GM18517 (cell line): ENCODE measurements around the gene NQO2.
"Not testable (repeated sequence)": the region's sequence is repeated elsewhere in the genome, so short reads cannot be mapped to it uniquely, and the experiment has no call there.

Source experiments
- ATAC-seq: cut with Tn5 transposase; IDR thresholded peaks from one replicate; pipeline ENCODE4 v1.9.1; 2021; ENCODE audit warnings: mild to moderate bottlenecking, moderate library complexity; ENCODE audit not compliant: unreplicated experiment

Gene NQO2

GRCh38 chr6:2970034-2970685 lies 29.5 kb upstream of the NQO2 start:
- ATAC-seq: no peak

- no peak for ATAC-seq
Observed at GRCh38 chr6:2970753-2971419, 28.8 kb upstream of the NQO2 start.

GRCh38 chr6:2971420-2972218 lies 28.1 kb upstream of the NQO2 start, which contains the start of gene SERPINB6:
Gene SERPINB6 (minus strand): TSS chr6:2971567. CDS start chr6:2959332, 12,235 bp downstream.
- no peak for ATAC-seq

- ATAC-seq: not testable (repeated sequence)
Observed at GRCh38 chr6:2972219-2972487, 27.5 kb upstream of the NQO2 start.

GRCh38 chr6:2972685-2973084 lies 27.0 kb upstream of the NQO2 start:
- ATAC-seq: not testable (repeated sequence)

- not testable (repeated sequence) for ATAC-seq
Observed at GRCh38 chr6:2973180-2973579, 26.5 kb upstream of the NQO2 start.

GRCh38 chr6:2973676-2974075 lies 26.0 kb upstream of the NQO2 start:
- ATAC-seq: no peak

GRCh38 chr6:2976060-2976459 lies 23.6 kb upstream of the NQO2 start:
- ATAC-seq: no peak

- ATAC-seq: no peak
Observed at GRCh38 chr6:2976571-2977085, 23.1 kb upstream of the NQO2 start.

GRCh38 chr6:2977290-2977689 lies 22.4 kb upstream of the NQO2 start:
- no peak for ATAC-seq

- no peak for ATAC-seq
Observed at GRCh38 chr6:2977799-2978590, 21.7 kb upstream of the NQO2 start.

GRCh38 chr6:2978923-2979322 lies 20.8 kb upstream of the NQO2 start:
- no peak for ATAC-seq

- no peak for ATAC-seq
Observed at GRCh38 chr6:2979819-2980464, 19.8 kb upstream of the NQO2 start.

GRCh38 chr6:2980465-2980855 lies 19.2 kb upstream of the NQO2 start:
- no peak for ATAC-seq

GRCh38 chr6:2982426-2983117 lies 17.1 kb upstream of the NQO2 start:
- ATAC-seq: no peak

GRCh38 chr6:2984738-2985406 lies 14.8 kb upstream of the NQO2 start:
- ATAC-seq: no peak

- no peak for ATAC-seq
Observed at GRCh38 chr6:2986722-2987221, 12.9 kb upstream of the NQO2 start.

- no peak for ATAC-seq
Observed at GRCh38 chr6:2988094-2988425, 11.6 kb upstream of the NQO2 start.
